Choroid plexus epithelial cell (primary cell): Measurements from ENCODE around the gene PRUNE2.

ENCODE experiments used
- DNase-seq: peaks from one replicate; pipeline ENCODE4 v3.0.0-alpha.2; 2010; ENCODE audit warnings: low read depth
- H3K4me3 ChIP-seq: 2 replicates; pipeline ENCODE4 v1.5.1; 2011; ENCODE audit warnings: low read depth, mild to moderate bottlenecking, control low read depth, low read length, moderate library complexity
- CTCF ChIP-seq: conservative IDR thresholded peaks from 2 replicates; pipeline ENCODE4 v1.5.1; 2011; ENCODE audit warnings: low read depth, mild to moderate bottlenecking, control low read depth, inconsistent platforms, low read length, moderate library complexity

PRUNE2 gene

GRCh38 chr9:76855015-76855414 is 50.9 kb downstream of the PRUNE2 start:
- H3K4me3 ChIP-seq = no peak overlapping the region

DNA sequence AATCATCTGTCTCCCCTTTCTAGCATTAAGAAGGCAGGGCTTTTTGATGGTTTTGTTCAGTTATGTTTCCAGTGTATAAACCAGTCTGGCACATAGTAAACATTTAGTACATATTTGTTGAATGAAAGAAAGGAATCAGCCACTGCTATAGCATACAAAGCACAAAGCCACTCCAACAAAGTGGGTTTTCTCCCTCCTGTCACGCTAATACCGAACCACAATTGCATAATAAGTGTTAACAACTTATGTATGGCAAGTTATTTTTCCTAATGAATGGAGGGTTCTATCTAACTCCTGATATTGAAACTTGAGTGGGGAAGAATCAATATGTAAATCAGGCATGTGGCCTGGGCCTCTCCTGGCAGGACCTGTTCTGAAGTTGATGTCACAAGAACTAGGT is 53.9 kb downstream of the PRUNE2 start:
- TF ChIP-seq CTCF = no peak
- no peak for DNase-seq

More at GRCh38 chr9:76855015-76855414, 50.9 kb downstream of the PRUNE2 start:
- no peak for DNase-seq
- no peak for TF ChIP-seq CTCF

DNA sequence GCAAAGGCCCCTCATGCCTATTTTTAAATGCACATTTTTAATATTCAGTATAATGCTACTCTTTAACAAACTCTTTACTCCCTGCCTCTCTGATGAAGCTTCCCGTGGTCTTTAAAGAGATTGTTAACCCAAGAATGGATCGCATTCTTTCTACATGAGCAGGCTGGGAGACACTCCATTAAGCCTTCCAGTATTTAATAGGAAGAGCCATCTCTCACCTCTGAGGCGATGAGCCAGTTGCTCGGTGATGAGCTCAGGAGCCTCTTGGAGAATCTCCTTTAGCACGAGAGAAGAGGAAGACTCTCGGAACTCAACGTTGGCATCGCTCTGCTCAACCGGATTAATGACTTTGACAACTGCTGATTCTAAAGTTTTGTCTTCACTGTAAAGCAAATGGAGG is 59.6 kb downstream of the PRUNE2 start:
- no peak for DNase-seq
- no peak for TF ChIP-seq CTCF
- H3K4me3 ChIP-seq = no peak overlapping the region

More for the DNA sequence above, 53.9 kb downstream of the PRUNE2 start:
- H3K4me3 ChIP-seq = no peak overlapping the region

GRCh38 chr9:76845254-76845653 is 60.7 kb downstream of the PRUNE2 start:
- DNase-seq = no peak
- H3K4me3 ChIP-seq = no peak overlapping the region
- TF ChIP-seq CTCF = no peak

GRCh38 chr9:76835571-76836283 is 70.2 kb downstream of the PRUNE2 start:
- DNase-seq = peak; percentile 64
- H3K4me3 ChIP-seq = no peak overlapping the region
- no peak for TF ChIP-seq CTCF

GRCh38 chr9:76828447-76828846 is 77.5 kb downstream of the PRUNE2 start:
- TF ChIP-seq CTCF = no peak
- DNase-seq = no peak
- no peak overlapping the region for H3K4me3 ChIP-seq
